Mucosa of rectum (tissue), 2 donors: ENCODE results near the gene SELENON.

ENCODE experiments used
- H3K27ac ChIP-seq, 2 donors: one replicate each; pipeline ENCODE4 v1.7.0; 2013; ENCODE audit warnings: inconsistent platforms in 2 of 2, low read depth in 2 of 2, low read length in 2 of 2
- H3K27me3 ChIP-seq, 2 donors: one replicate each; pipeline ENCODE4 v1.7.0; 2013; ENCODE audit warnings: low read length in 2 of 2; ENCODE audit not compliant: control insufficient read depth in 2 of 2, insufficient read depth in 2 of 2
- H3K36me3 ChIP-seq, 2 donors: one replicate each; pipeline ENCODE4 v1.7.0; 2013; ENCODE audit warnings: low read length in 2 of 2; ENCODE audit not compliant: control insufficient read depth in 2 of 2, insufficient read depth in 2 of 2
- H3K4me1 ChIP-seq, 2 donors: one replicate each; pipeline ENCODE4 v1.7.0; 2013; ENCODE audit warnings: low read length in 2 of 2, mild to moderate bottlenecking in 1 of 2; ENCODE audit not compliant: control insufficient read depth in 2 of 2, insufficient read depth in 2 of 2
- H3K4me3 ChIP-seq, 2 donors: one replicate each; pipeline ENCODE4 v1.7.0; 2013; ENCODE audit warnings: low read length in 2 of 2
- H3K9ac ChIP-seq, 2 donors: one replicate each; pipeline ENCODE4 v1.7.0; 2013; ENCODE audit warnings: low read length in 2 of 2, low read depth in 1 of 2, mild to moderate bottlenecking in 1 of 2
- H3K9me3 ChIP-seq, 2 donors: one replicate each; pipeline ENCODE4 v1.7.0; 2013; ENCODE audit warnings: low read length in 2 of 2; ENCODE audit not compliant: control insufficient read depth in 2 of 2
- donor health status: healthy.
- donor health status: Normal muscosa, but diverticular disease.

SELENON gene

GRCh38 chr1:25847929-25848328 lies 47.9 kb downstream of the SELENON start:
- no peak overlapping the region for H3K9ac ChIP-seq
- no peaks in the 10 kb centered on the region for H3K4me1 ChIP-seq
- H3K4me3 ChIP-seq = no peak overlapping the region
- H3K27me3 ChIP-seq = no peaks in the 10 kb centered on the region
- H3K36me3 ChIP-seq = no peaks in the 10 kb centered on the region
- no peaks in the 10 kb centered on the region for H3K9me3 ChIP-seq
- no peak overlapping the region for H3K27ac ChIP-seq

DNA sequence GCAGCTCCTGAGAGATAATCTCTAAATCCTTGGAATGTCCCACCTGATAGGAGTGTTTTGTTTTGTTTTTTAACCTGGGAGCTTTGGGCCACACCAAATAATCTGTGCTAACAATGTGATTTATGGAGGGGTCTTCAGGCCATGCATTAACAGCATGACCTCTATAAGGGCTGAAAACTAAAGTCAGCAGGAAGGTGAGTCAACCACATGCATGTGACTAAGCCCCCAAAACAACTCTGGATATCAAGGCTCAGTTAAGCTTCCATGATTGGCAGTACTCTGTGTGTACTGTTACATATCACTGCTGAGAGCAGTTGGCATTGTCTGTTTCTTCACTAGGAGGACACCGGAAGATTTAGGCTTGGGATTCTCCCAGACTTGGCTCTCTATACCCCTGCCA lies 48.5 kb downstream of the SELENON start:
- Histone ChIP-seq H3K27me3 (no peaks in the 10 kb centered on the region), H3K4me1 (no peaks in the 10 kb centered on the region), H3K4me3 (no peak overlapping the region), H3K27ac (no peak overlapping the region), H3K9ac (no peak overlapping the region), H3K36me3 (no peaks in the 10 kb centered on the region), H3K9me3 (no peaks in the 10 kb centered on the region)

DNA sequence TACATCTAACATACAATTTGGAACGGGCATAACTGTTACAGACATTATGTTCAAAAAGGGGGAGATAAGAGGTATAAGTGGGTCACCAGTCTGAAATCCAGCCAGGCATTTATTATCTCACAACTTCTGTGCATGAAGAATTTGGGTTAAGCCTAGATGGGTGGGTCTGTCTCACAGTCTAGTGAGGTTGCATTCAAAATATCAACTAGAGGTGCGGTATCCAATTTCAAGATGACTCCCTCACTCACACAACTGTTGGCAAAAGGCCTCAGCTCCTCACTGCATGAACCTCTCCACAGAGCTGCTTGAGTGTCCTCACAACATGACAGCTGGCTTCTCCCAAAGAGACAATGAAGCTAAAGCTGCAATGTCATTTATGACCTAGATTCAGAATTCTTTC lies 54.6 kb downstream of the SELENON start:
- H3K36me3 ChIP-seq = no peaks in the 10 kb centered on the region
- no peak overlapping the region for H3K4me3 ChIP-seq
- H3K27ac ChIP-seq = no peak overlapping the region
- no peaks in the 10 kb centered on the region for H3K27me3 ChIP-seq
- peaks cover 7% of the 10 kb centered on the region in 2 donors for H3K4me1 ChIP-seq
- H3K9me3 ChIP-seq = no peaks in the 10 kb centered on the region
- H3K9ac ChIP-seq = no peak overlapping the region

DNA sequence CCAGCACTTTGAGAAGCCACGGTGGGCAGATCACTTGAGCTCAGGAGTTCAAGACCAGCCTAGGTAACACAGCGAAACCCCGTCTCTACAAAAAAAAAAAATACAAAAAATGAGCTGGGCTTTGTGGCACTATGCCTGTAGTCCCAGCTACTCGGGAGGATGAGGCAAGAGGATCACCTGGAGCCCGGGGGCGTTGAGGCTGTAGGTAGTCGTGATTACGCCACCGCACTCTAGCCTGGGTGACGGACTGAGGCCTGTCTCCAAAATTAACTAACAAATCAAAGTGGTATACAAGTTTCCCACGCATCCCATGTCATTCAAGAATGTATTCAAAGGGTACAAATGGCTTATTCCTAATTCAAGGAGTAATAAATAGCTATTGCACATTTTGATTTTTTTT lies 56.9 kb downstream of the SELENON start:
- H3K4me3 ChIP-seq = no peak overlapping the region
- peaks cover 7 to 18% of the 10 kb centered on the region in 2 donors for H3K4me1 ChIP-seq
- no peak overlapping the region for H3K27ac ChIP-seq
- no peaks in the 10 kb centered on the region for H3K27me3 ChIP-seq
- no peak overlapping the region for H3K9ac ChIP-seq
- H3K9me3 ChIP-seq = no peaks in the 10 kb centered on the region
- H3K36me3 ChIP-seq = no peaks in the 10 kb centered on the region

DNA sequence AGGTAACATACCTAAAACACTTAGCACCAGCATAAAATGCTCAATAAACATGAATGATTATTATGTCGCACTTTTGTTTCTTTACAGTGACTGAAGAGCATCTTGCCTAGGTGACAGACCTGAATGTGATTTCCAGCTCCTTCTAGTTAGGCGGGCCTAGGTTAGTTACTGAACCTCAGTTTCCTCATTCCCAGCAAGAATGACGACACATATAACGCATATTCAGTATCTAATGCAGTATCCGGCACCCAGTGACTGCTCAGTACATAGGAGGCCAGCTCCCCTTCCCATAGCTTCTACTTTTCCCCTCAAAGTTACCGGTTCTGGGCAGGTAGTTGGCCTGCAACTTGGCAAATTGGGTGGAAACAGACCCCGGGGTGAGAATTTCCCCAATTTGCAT lies 58.5 kb downstream of the SELENON start:
- Histone ChIP-seq H3K9ac (peak overlapping the region in 1 of 2 donors; percentile 81), H3K27ac (no peak overlapping the region), H3K36me3 (peaks cover 0 to 4% of the 10 kb centered on the region in 2 donors), H3K27me3 (no peaks in the 10 kb centered on the region), H3K4me1 (peaks cover 7 to 18% of the 10 kb centered on the region in 2 donors), H3K9me3 (no peaks in the 10 kb centered on the region), H3K4me3 (peak overlapping the region; percentile 71 to 89)

DNA sequence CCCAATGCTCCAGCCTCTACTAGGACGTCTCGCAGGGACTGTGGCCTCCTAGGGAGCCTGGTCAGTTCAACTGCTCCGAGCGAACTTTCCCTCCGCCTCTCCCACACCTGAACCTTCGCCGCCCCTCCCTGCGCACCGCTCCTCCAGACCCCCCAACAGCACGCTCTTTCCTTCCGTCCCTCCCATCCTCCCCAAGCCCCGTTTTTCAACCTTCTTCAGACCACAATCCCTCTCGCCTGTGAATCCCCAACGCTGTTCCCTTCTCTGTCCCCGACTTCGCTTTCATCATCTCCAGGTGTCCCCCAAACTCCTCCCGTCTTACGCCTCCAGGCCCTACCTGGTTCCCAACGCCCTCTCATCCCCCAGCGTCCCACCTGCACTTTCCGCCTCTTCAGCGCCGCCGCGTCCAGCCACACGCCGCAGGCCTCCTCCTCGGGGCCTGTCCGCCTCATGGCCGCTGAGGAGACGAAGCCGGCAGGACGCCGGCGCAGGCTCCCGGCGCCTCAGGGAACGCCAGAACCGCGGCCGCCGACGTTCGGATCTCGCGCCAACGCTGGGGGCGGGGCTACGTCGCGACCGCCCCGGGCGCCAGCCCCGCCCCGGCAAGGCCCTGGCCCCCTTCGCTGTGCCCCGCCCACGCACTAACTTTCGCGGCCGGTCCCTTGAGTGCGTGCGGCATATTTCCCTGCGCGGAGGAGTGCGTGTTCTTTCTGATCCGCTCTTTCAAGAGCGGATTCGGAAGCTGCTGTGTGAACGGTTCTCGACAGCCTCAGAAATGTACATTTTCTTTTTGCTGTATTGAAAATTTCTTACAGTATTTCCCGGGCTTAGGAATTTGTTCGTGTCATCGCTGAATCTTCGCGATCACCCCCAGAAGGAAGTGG lies 59.2 kb downstream of the SELENON start, which contains the start of gene AUNIP:
AUNIP (minus strand) TSS at position 552 of the 884 bp plus-strand sequence; CDS start at position 452, 100 bp downstream.
- H3K9ac ChIP-seq = peak within 1 kb of the TSS; percentile 81 to 89
- H3K4me1 ChIP-seq = peaks cover 7 to 18% of the 10 kb centered on the region in 2 donors
- no peaks in the 10 kb centered on the region for H3K9me3 ChIP-seq
- H3K27me3 ChIP-seq = no peaks in the 10 kb centered on the region
- peak within 1 kb of the TSS; percentile 78 for H3K27ac ChIP-seq
- peak within 1 kb of the TSS; percentile 71 to 89 for H3K4me3 ChIP-seq
- peaks cover 0 to 4% of the 10 kb centered on the region in 2 donors for H3K36me3 ChIP-seq

GRCh38 chr1:25861316-25862286 lies 61.6 kb downstream of the SELENON start:
- Histone ChIP-seq H3K4me3 (no peak overlapping the region), H3K4me1 (peaks cover 7 to 18% of the 10 kb centered on the region in 2 donors), H3K27ac (peak overlapping the region; percentile 13 to 48), H3K9me3 (no peaks in the 10 kb centered on the region), H3K27me3 (no peaks in the 10 kb centered on the region), H3K36me3 (peaks cover 0 to 4% of the 10 kb centered on the region in 2 donors), H3K9ac (peak overlapping the region in 1 of 2 donors; percentile 6)

- Histone ChIP-seq H3K27ac (no peak overlapping the region), H3K9me3 (no peaks in the 10 kb centered on the region), H3K4me3 (no peak overlapping the region), H3K36me3 (peaks cover 0 to 4% of the 10 kb centered on the region in 2 donors), H3K27me3 (no peaks in the 10 kb centered on the region), H3K4me1 (peaks cover 7 to 23% of the 10 kb centered on the region in 2 donors), H3K9ac (no peak overlapping the region)
Measured at GRCh38 chr1:25862785-25863485, 62.9 kb downstream of the SELENON start.

- Histone ChIP-seq H3K27me3 (no peaks in the 10 kb centered on the region), H3K4me1 (peaks cover 5 to 23% of the 10 kb centered on the region in 2 donors), H3K9me3 (no peaks in the 10 kb centered on the region), H3K27ac (no peak overlapping the region), H3K4me3 (no peak overlapping the region), H3K36me3 (peaks cover 0 to 4% of the 10 kb centered on the region in 2 donors), H3K9ac (no peak overlapping the region)
Measured at GRCh38 chr1:25863486-25864262, 63.7 kb downstream of the SELENON start.
